Esophagus squamous epithelium (tissue), 5 donors: ENCODE data around the gene KRTAP19-3. TPM values are rescaled to one million over a fixed set of nuclear protein-coding genes. Genes with fewer than 3 reads are reported as not detected.

Source experiments
- DNase-seq: peaks from one replicate; lab custom pipeline; 2025; lab: John Stamatoyannopoulos, UW
- H3K27ac ChIP-seq, 4 donors: fragments of 200-600 bp; sonication (generic); one replicate each; pipeline ENCODE4 v1.5.1; 2016 to 2019; ENCODE audit warnings: mild to moderate bottlenecking in 1 of 4
- H3K27me3 ChIP-seq, 4 donors: fragments of 200-600 bp; sonication (generic); 1 replicate in 3 of 4; 2 replicates in 1 of 4; pipeline versions ENCODE4 v1.5.1 to v1.6.0; 2017 to 2021; ENCODE audit warnings: antibody characterized with exemption in 1 of 4
- H3K36me3 ChIP-seq, 3 donors: fragments of 200-600 bp; sonication (generic); one replicate each; pipeline ENCODE4 v1.5.1; 2016 to 2019
- H3K4me1 ChIP-seq, 3 donors: fragments of 200-600 bp; sonication (generic); one replicate each; pipeline ENCODE4 v1.5.1; 2017 to 2019
- H3K4me3 ChIP-seq, 4 donors: fragments of 200-600 bp; sonication (generic); 1 replicate in 3 of 4; 2 replicates in 1 of 4; pipeline ENCODE4 v1.5.1; 2016 to 2019; ENCODE audit warnings: mild to moderate bottlenecking in 2 of 4, moderate library complexity in 1 of 4
- H3K9me3 ChIP-seq, 3 donors: fragments of 200-600 bp; sonication (generic); one replicate each; pipeline ENCODE4 v1.5.1; 2016 to 2019
- POLR2A ChIP-seq, 4 donors: fragments of 450-650 bp; IDR thresholded peaks; one replicate each; pipeline ENCODE4 v1.6.1; 2017; ENCODE audit warnings: antibody characterized with exemption in 4 of 4, mild to moderate bottlenecking in 4 of 4, moderate library complexity in 3 of 4
- WGBS, 2 donors: methylation state at CpG; one replicate each; pipeline ENCODE4 v1.1.5; 2018; 5-methylcytosine and 5-hydroxymethylcytosine counted together
- intact Hi-C: fragments of 100-400 bp; cut with DNase I; formaldehyde crosslinking; loops from one replicate; pipeline ENCODE4 v1.15.0; 2022
- total RNA-seq, 4 donors: library from RNA; depleted of rRNA; stranded (reverse); fragments of >200 nt; gene quantifications; one replicate each; pipeline ENCODE4 v1.1.0, GENCODE V29; 2016
- TF ChIP-seq, protein P1 (sequence below), 6 experiments: fragments of 450-650 bp in 4 of 6; fragments of 200-600 bp in 2 of 6; sonication (generic) in 2 of 6; IDR thresholded peaks; one replicate each; pipeline ENCODE4 v1.5.1; 2016 to 2019; ENCODE audit warnings: antibody characterized with exemption in 6 of 6, mild to moderate bottlenecking in 4 of 6, moderate library complexity in 4 of 6
- donor health status: DM: yes; HTN: yes; CAD: no.

The KRTAP19-3 gene
- total RNA-seq, 4 donors from 2014 or later: not detected

DNA sequence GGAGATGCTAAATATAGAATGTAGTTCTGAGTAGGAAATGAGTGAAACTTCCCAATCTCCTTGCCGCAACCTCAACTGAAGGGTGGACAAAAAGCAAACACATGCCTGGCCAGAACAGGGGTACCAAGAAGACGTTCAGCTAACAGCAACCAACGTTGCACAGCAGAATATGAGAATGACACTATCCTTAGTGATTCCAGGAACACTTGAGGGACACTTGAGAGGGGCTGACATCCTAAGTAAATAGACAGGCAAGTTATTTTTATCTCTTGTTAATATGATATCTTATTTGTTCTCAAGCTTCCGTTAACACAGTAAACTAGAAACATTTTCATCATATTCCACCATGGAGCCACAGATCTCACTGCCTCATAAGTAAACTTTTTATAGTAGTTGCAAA lies 12.6 kb downstream of the KRTAP19-3 start:
- 60 to 64% methylated on average over 4 of the region's 4 CpGs for WGBS, 2 donors
- TF ChIP-seq, protein P1, sequence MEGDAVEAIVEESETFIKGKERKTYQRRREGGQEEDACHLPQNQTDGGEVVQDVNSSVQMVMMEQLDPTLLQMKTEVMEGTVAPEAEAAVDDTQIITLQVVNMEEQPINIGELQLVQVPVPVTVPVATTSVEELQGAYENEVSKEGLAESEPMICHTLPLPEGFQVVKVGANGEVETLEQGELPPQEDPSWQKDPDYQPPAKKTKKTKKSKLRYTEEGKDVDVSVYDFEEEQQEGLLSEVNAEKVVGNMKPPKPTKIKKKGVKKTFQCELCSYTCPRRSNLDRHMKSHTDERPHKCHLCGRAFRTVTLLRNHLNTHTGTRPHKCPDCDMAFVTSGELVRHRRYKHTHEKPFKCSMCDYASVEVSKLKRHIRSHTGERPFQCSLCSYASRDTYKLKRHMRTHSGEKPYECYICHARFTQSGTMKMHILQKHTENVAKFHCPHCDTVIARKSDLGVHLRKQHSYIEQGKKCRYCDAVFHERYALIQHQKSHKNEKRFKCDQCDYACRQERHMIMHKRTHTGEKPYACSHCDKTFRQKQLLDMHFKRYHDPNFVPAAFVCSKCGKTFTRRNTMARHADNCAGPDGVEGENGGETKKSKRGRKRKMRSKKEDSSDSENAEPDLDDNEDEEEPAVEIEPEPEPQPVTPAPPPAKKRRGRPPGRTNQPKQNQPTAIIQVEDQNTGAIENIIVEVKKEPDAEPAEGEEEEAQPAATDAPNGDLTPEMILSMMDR (IDR thresholded peaks at IDR 0.05): no peak
- TF ChIP-seq POLR2A (IDR thresholded peaks at IDR 0.05): no peak
- Histone ChIP-seq H3K9me3 (no peaks in the 10 kb centered on the region), H3K4me1 (no peaks in the 10 kb centered on the region), H3K27me3 (no peaks in the 10 kb centered on the region), H3K4me3 (no peak overlapping the region), H3K27ac (no peak overlapping the region), H3K36me3 (no peaks in the 10 kb centered on the region)
- intact Hi-C loops: no loop called here
- no peak for DNase-seq

GRCh38 chr21:30478004-30478403 lies 13.8 kb downstream of the KRTAP19-3 start:
- Histone ChIP-seq H3K4me1 (no peaks in the 10 kb centered on the region), H3K4me3 (no peak overlapping the region), H3K27me3 (no peaks in the 10 kb centered on the region), H3K36me3 (no peaks in the 10 kb centered on the region), H3K27ac (no peak overlapping the region), H3K9me3 (no peaks in the 10 kb centered on the region)
- TF ChIP-seq POLR2A (IDR thresholded peaks at IDR 0.05): no peak
- TF ChIP-seq, protein P1 (IDR thresholded peaks at IDR 0.05): no peak
- WGBS, 2 donors: 24 to 25% methylated on average over 3 of the region's 3 CpGs
- intact Hi-C loops: no loop called here
- DNase-seq: no peak

DNA sequence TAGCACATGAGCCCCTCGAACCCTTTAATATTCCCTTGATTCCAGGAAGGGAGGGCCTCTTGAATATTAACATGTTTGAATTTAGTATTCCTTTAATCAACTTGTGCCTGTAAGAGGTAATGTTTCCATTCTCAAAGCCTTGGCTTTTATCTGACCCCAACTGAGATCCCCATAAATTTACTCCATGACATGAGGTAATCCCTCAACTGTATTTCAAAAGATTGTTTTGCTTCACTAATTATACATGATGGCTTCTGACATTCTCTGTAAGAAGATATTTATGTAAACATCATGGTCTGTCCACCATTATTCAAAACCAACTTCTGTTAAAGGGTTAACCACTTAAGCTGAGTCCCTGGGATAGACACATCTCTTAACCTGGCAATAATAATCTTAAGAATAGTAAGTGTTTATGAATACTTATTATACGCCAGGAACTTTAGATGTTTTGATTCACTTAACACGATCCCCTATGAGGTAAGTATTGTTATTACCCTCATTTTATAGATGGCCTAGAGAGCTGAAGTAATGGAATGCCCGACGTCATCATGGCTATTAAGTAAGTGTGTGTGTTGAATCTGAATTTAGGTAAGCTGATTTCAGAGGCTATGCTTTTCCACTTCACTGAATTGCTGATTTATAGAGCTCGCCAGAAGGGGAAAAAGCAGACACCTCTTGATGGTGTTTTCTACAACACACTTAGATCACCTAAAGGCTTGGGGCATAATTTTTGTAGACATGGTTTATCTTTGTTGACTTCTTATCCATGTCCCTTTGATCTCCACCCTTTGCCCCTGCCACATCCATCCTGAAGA lies 22.7 kb downstream of the KRTAP19-3 start:
- intact Hi-C loops: no loop called here
- 46 to 71% methylated on average over 6 of the region's 6 CpGs for whole genome bisulfite sequencing, 2 donors

GRCh38 chr21:30463713-30464112 lies 28.1 kb downstream of the KRTAP19-3 start:
- 26 to 54% methylated on average over 3 of the region's 3 CpGs for WGBS, 2 donors
- Histone ChIP-seq H3K4me1 (no peaks in the 10 kb centered on the region), H3K27ac (no peak overlapping the region), H3K27me3 (no peaks in the 10 kb centered on the region), H3K4me3 (no peak overlapping the region), H3K36me3 (no peaks in the 10 kb centered on the region), H3K9me3 (no peaks in the 10 kb centered on the region)
- no peak for TF ChIP-seq POLR2A (IDR thresholded peaks at IDR 0.05)
- TF ChIP-seq, protein P1 (IDR thresholded peaks at IDR 0.05): peak in 2 of 6 experiments; percentile 15 to 39
- intact Hi-C loops: no loop called here
- DNase-seq: no peak

More for the DNA sequence above, 22.7 kb downstream of the KRTAP19-3 start:
- H3K36me3 ChIP-seq: no peaks in the 10 kb centered on the region
- H3K4me1 ChIP-seq: no peaks in the 10 kb centered on the region
- H3K9me3 ChIP-seq: no peaks in the 10 kb centered on the region
- no peak for DNase-seq
- TF ChIP-seq, protein P1 (IDR thresholded peaks at IDR 0.05): no peak
- no peak for TF ChIP-seq POLR2A (IDR thresholded peaks at IDR 0.05)
- H3K4me3 ChIP-seq: no peak overlapping the region
- no peaks in the 10 kb centered on the region for H3K27me3 ChIP-seq
- no peak overlapping the region for H3K27ac ChIP-seq

GRCh38 chr21:30448514-30448913 lies 43.3 kb downstream of the KRTAP19-3 start:
- no peaks in the 10 kb centered on the region for H3K4me1 ChIP-seq
- H3K9me3 ChIP-seq: no peaks in the 10 kb centered on the region
- no peak overlapping the region for H3K27ac ChIP-seq
- no peaks in the 10 kb centered on the region for H3K36me3 ChIP-seq
- H3K4me3 ChIP-seq: no peak overlapping the region
- TF ChIP-seq, protein P1 (IDR thresholded peaks at IDR 0.05): no peak
- TF ChIP-seq POLR2A (IDR thresholded peaks at IDR 0.05): no peak
- no peak for DNase-seq
- 81 to 88% methylated on average over 3 of the region's 3 CpGs for WGBS, 2 donors
- no peaks in the 10 kb centered on the region for H3K27me3 ChIP-seq
- intact Hi-C loops: no loop called here
